ENCODE results near the gene CXCL12.

Gene CXCL12

DNA sequence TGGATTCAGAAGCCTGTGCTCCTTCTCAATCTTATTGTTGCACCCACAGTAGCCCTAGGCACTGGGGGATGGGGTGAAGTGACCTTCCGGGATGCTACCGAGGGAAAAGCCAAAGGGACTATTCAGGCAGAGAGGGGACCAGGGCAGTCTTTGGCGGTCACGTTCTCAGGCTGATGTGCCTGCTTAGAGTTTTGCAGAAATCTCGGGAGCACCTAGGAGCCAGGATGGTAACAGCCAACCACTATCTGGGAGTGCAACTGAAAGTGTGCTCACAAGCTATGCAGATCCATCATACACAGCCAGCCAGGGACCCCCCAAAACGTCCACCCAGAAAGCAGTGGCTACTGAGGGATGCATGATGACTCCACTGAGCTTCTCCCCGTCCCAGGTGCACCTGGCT is 52.4 kb downstream of the CXCL12 start:
- no peak overlapping the region for H3K4me3 ChIP-seq (ENCODE audit: low read depth, low read length)
- no peak for DNase-seq (ENCODE audit: low read depth)
- no peak for TF ChIP-seq CTCF (IDR thresholded peaks at IDR 0.05; ENCODE audit: insufficient read depth, low read depth, low read length, missing control alignments)

DNA sequence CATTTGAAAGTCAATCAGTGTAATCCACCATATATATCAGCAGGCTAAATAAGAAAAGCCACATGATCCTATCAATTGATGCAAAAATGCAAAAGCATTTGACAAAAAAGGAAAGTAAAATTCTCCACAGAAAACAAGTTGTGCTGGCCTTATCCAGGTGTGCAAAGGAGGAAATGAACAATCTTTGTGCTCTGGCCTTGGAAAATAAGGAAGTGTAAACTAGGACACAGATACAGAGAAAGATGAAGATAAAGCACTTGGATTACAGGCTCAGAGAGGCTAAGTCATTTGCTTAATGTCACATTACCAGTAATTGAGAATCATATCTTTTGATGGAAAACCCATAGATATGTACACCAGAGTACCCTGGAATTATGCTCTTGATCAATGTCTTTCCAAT is 54.5 kb downstream of the CXCL12 start:
- H3K4me3 ChIP-seq (ENCODE audit: low read depth, low read length), result no peak overlapping the region
- DNase-seq (ENCODE audit: low read depth), result no peak
- TF ChIP-seq CTCF (IDR thresholded peaks at IDR 0.05; ENCODE audit: insufficient read depth, low read depth, low read length, missing control alignments), result no peak

DNA sequence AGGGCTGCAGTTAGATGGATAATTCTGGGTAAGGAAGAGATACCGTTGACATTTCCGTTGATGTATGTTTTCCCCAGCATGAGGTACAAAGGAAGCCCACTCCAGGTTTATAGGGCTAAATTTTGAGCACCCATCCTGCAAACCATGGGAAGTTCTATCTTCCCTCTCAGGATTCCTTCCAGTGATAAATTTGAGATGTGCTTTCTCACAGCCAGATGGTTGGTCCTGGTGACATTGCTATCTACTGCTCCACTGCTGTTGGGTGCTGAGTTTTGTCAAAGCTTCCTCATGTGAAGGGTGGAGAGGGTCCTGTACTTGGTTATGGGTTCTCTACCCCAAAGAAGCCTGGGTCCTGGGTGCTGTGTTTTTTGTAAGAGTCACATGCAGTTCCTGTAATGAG is 57.4 kb downstream of the CXCL12 start:
- no peak for TF ChIP-seq CTCF (IDR thresholded peaks at IDR 0.05; ENCODE audit: insufficient read depth, low read depth, low read length, missing control alignments)
- H3K4me3 ChIP-seq (ENCODE audit: low read depth, low read length), result no peak overlapping the region
- no peak for DNase-seq (ENCODE audit: low read depth)
